Erythroblast (primary cell): ENCODE data around the gene BTBD16.

Source experiments
- GATA1 ChIP-seq: IDR thresholded peaks from 2 replicates; pipeline ENCODE4 v1.6.1; 2011; ENCODE audit warnings: low read depth, mild to moderate bottlenecking, control low read depth, low read length, moderate library complexity
- POLR2A ChIP-seq: IDR thresholded peaks from 2 replicates; pipeline ENCODE4 v1.6.1; 2011; ENCODE audit warnings: mild to moderate bottlenecking, low read length

GRCh38 chr10:122240401-122240800 lies 30.7 kb upstream of the BTBD16 start:
- no peak for TF ChIP-seq POLR2A
- no peak for TF ChIP-seq GATA1
